ENCODE data around the gene TRIM68. TPM values are rescaled to one million over a fixed set of nuclear protein-coding genes. Genes with fewer than 3 reads are reported as not detected.

Gene TRIM68
- total and polyA plus RNA-seq, 2 of the 4 experiments (the other 2 are of a cell fraction) = 8.1 to 8.4 TPM

GRCh38 chr11:4580124-4580523 lies 27.9 kb downstream of the TRIM68 start:
- CTCF ChIA-PET = no interaction called here
- no peak for ATAC-seq (ENCODE audit: low read depth)

More at GRCh38 chr11:4580124-4580523, 27.9 kb downstream of the TRIM68 start:
- no peak overlapping the region for H2BK5ac ChIP-seq (ENCODE audit: low read depth, low read length, poor library complexity, severe bottlenecking)
- H3K27me3 ChIP-seq (ENCODE audit: control insufficient read depth, insufficient read depth, low read length) = no peaks in the 10 kb centered on the region; the same call in 1 of the 2 replicates
- no peak overlapping the region for H3K9ac ChIP-seq (ENCODE audit: low read depth, low read length)
- H3K79me1 ChIP-seq (ENCODE audit: low read depth in 1 of 2, low read length in 2 of 2) = no peaks in the 10 kb centered on the region
- no peak overlapping the region for H3K14ac ChIP-seq (replicated peaks; ENCODE audit: low read depth, low read length)
- H3K4me2 ChIP-seq (ENCODE audit: low read depth, low read length) = no peak overlapping the region
- H3K36me3 ChIP-seq (ENCODE audit: control insufficient read depth, insufficient read depth, low read length) = no peaks in the 10 kb centered on the region
- no peak overlapping the region for H3K27ac ChIP-seq (ENCODE audit: insufficient read depth, low read length)
- H3K4me1 ChIP-seq (ENCODE audit: control insufficient read depth, insufficient read depth, low read length) = no peaks in the 10 kb centered on the region
- H3K56ac ChIP-seq (ENCODE audit: extremely low read depth, insufficient read depth, low read length) = no peak overlapping the region
- no peaks in the 10 kb centered on the region for H3K9me1 ChIP-seq (ENCODE audit: insufficient read depth, low read length)
- WGBS, 2 experiments (ENCODE audit: extremely low coverage in 2 of 2, insufficient read length in 1 of 2) = 71% methylated on average over 1 of the region's 1 CpG; no CpG with 5 or more reads in 1 of the 2 experiments
- dilution Hi-C loops (cut with HindIII; ENCODE audit: low sequenced_read_pairs, unreplicated experiment) (no loop called here), intact Hi-C loops (cut with micrococcal nuclease) (no loop called here), in situ Hi-C loops (cut with MboI; ENCODE audit: low sequenced_read_pairs) (no loop called here)
- H2AFZ ChIP-seq (replicated peaks; ENCODE audit: low read length, poor library complexity) = no peak overlapping the region
- no peak overlapping the region for H3K4me3 ChIP-seq (ENCODE audit: insufficient read depth, low read depth, low read length)
- H3K9me3 ChIP-seq (ENCODE audit: control insufficient read depth, insufficient read depth, low read length) = no peaks in the 10 kb centered on the region
- H4K8ac ChIP-seq (ENCODE audit: low read depth in 2 of 2, low read length in 2 of 2) = no peak overlapping the region
- no peak overlapping the region for H2AK9ac ChIP-seq (replicated peaks; ENCODE audit: low read depth, low read length, poor library complexity)
- H4K5ac ChIP-seq (ENCODE audit: low read depth, low read length) = no peak overlapping the region
- no peak overlapping the region for H3K4ac ChIP-seq (ENCODE audit: low read depth, low read length)
- TF ChIP-seq CEBPB (IDR thresholded peaks at IDR 0.05; ENCODE audit: low read depth, low read length) = no peak
- TF ChIP-seq CHD1 (IDR thresholded peaks at IDR 0.05; ENCODE audit: low read depth, low read length) = no peak
- no peak for TF ChIP-seq CTCF (conservative IDR thresholded peaks at IDR 0.05; ENCODE audit: low read depth, low read length)
- no peak for TF ChIP-seq BHLHE40 (IDR thresholded peaks at IDR 0.05; ENCODE audit: low read depth, low read length)
- TF ChIP-seq SMC3 (IDR thresholded peaks at IDR 0.05; ENCODE audit: low read depth, low read length) = no peak
- no peak for TF ChIP-seq USF2 (IDR thresholded peaks at IDR 0.05; ENCODE audit: low read depth, low read length)
- no peak for TF ChIP-seq RAD21 (IDR thresholded peaks at IDR 0.05; ENCODE audit: low read length)
- TF ChIP-seq MAFK (IDR thresholded peaks at IDR 0.05; ENCODE audit: low read depth, low read length) = no peak
- no peak for TF ChIP-seq NFE2L2 (IDR thresholded peaks at IDR 0.05; ENCODE audit: low read depth, low read length)
- TF ChIP-seq POLR2A (IDR thresholded peaks at IDR 0.05; ENCODE audit: low read depth, low read length) = no peak
- no peak for TF ChIP-seq MXI1 (IDR thresholded peaks at IDR 0.05; ENCODE audit: borderline replicate concordance, low read depth, low read length)
- no peak for TF ChIP-seq FOS (IDR thresholded peaks at IDR 0.05; ENCODE audit: low read depth, low read length)
- no peak for TF ChIP-seq RFX5 (IDR thresholded peaks at IDR 0.05; ENCODE audit: low read depth, low read length)
- no peak for TF ChIP-seq MAZ (IDR thresholded peaks at IDR 0.05; ENCODE audit: borderline replicate concordance, low read depth, low read length)
- no peak for TF ChIP-seq ELK1 (IDR thresholded peaks at IDR 0.05; ENCODE audit: borderline replicate concordance, low read depth, low read length)
- TF ChIP-seq RCOR1 (IDR thresholded peaks at IDR 0.05; ENCODE audit: insufficient replicate concordance, low read length) = no peak
- POLR2A ChIA-PET (ENCODE audit: unreplicated experiment) = no interaction called here
- no peak overlapping the region for H2BK20ac ChIP-seq (ENCODE audit: low read depth, low read length)
- H2BK120ac ChIP-seq (ENCODE audit: low read depth, low read length) = no peak overlapping the region
- H3K18ac ChIP-seq (ENCODE audit: low read depth, low read length) = no peak overlapping the region
- no peak overlapping the region for H2BK15ac ChIP-seq (ENCODE audit: low read depth, low read length)
- DNase-seq = no peak
- no TSS peak for BruUV-seq (replicated peaks)
- H4K20me1 ChIP-seq (ENCODE audit: insufficient read depth, low read length) = no peaks in the 10 kb centered on the region
- no peak overlapping the region for H3K23ac ChIP-seq (ENCODE audit: low read depth, low read length)
- H2AK5ac ChIP-seq (ENCODE audit: low read depth, low read length) = no peak overlapping the region
- H4K91ac ChIP-seq (ENCODE audit: insufficient read depth, low read depth, low read length) = no peak overlapping the region
